ENCODE measurements around the gene CCDC106.

Gene CCDC106

DNA sequence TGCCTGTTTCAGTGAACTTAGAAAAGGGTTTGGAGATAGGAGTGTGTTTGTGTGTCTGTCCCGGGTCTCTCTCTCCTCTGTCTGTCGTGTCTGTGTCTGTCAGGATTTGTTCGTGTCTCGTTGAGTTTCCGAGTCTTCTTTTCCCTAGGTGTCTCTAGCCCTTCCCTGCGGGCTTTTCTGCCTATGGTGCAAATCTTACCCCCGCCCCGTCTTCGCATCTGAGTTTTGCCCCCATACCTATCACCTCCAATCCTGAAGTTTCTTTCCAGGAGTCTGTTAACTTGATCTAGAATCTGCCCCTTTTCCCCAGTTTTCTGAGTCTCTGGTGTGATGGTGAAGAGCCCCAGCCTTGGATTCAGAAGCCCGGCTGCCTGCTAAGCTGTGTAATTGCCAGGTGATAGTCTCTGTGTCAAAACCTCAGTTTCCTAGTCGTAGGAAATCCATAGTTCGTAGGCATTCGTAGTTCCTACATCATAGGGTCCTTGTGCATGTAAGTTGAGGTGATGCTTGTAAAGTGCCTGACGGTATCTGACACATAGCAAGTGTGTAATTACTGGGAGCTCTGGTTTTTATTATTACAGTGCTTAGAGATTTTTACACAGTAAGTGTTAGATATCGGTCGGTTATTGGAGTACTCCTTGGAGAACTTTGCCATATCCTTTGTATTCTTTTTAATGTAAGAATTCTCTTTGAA lies 27.8 kb downstream of the CCDC106 start:
- Histone ChIP-seq H3K4me1 (ENCODE audit: low read length) (peaks cover 27% of the 10 kb centered on the region), H3K27ac (ENCODE audit: low read length) (peak overlapping the region; percentile 87), H3K4me3 (ENCODE audit: low read length) (peak overlapping the region; percentile 75), H3K27me3 (replicated peaks; ENCODE audit: insufficient read depth, low read length) (no peaks in the 10 kb centered on the region), H4K20me1 (ENCODE audit: insufficient read depth, low read length) (peaks cover 6% of the 10 kb centered on the region), H3K9ac (ENCODE audit: low read length) (peak overlapping the region; percentile 85), H3K79me2 (ENCODE audit: low read length) (peaks cover 85% of the 10 kb centered on the region), H3K36me3 (replicated peaks; ENCODE audit: insufficient read depth, low read length) (peaks cover 5% of the 10 kb centered on the region; the same call in 1 of the 2 replicates), H3K9me3 (replicated peaks; ENCODE audit: insufficient read depth, low read length) (no peaks in the 10 kb centered on the region), H2AFZ (ENCODE audit: low read length) (no peak overlapping the region), H3F3A (ENCODE audit: insufficient read depth, low read length) (peaks cover 41% of the 10 kb centered on the region), H3K4me2 (ENCODE audit: low read depth, low read length) (peak overlapping the region; percentile 55), H3K9me2 (replicated peaks; ENCODE audit: insufficient read depth, low read length) (no peaks in the 10 kb centered on the region)
- DNase-seq, result peak; percentile 19
- TF ChIP-seq, protein P1, sequence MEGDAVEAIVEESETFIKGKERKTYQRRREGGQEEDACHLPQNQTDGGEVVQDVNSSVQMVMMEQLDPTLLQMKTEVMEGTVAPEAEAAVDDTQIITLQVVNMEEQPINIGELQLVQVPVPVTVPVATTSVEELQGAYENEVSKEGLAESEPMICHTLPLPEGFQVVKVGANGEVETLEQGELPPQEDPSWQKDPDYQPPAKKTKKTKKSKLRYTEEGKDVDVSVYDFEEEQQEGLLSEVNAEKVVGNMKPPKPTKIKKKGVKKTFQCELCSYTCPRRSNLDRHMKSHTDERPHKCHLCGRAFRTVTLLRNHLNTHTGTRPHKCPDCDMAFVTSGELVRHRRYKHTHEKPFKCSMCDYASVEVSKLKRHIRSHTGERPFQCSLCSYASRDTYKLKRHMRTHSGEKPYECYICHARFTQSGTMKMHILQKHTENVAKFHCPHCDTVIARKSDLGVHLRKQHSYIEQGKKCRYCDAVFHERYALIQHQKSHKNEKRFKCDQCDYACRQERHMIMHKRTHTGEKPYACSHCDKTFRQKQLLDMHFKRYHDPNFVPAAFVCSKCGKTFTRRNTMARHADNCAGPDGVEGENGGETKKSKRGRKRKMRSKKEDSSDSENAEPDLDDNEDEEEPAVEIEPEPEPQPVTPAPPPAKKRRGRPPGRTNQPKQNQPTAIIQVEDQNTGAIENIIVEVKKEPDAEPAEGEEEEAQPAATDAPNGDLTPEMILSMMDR (IDR thresholded peaks at IDR 0.05; ENCODE audit: low read length), result no peak

DNA sequence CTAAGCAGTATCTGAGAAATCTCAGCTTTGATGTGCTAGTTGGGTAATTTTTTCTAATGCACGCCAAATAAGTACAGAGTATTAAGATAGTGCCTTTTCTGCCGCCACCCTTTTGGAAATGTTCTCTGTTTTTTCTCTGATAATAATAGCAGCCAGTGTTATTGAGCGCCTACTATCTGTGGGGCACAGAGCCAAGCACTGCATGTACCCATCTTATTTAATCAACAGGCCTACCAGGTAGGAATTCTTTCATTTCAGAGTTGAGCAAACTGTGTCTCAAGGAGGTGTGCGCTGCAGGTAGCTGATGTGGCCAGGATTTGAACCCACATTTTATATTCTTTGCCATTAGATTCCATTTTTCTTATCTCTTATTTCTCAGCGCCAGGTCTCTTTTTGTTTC lies 28.4 kb downstream of the CCDC106 start:
- Histone ChIP-seq H2AFZ (ENCODE audit: low read length) (no peak overlapping the region), H4K20me1 (ENCODE audit: insufficient read depth, low read length) (peaks cover 2% of the 10 kb centered on the region; the same call in 1 of the 2 replicates), H3K4me2 (ENCODE audit: low read depth, low read length) (peak overlapping the region; percentile 55), H3K4me3 (ENCODE audit: low read length) (peak overlapping the region; percentile 75), H3K9me3 (replicated peaks; ENCODE audit: insufficient read depth, low read length) (no peaks in the 10 kb centered on the region), H3F3A (ENCODE audit: insufficient read depth, low read length) (peaks cover 41% of the 10 kb centered on the region), H3K9ac (ENCODE audit: low read length) (peak overlapping the region; percentile 85; the same call in 1 of the 2 replicates), H3K36me3 (replicated peaks; ENCODE audit: insufficient read depth, low read length) (peaks cover 5% of the 10 kb centered on the region; the same call in 1 of the 2 replicates), H3K27ac (ENCODE audit: low read length) (peak overlapping the region; percentile 87; the same call in 1 of the 2 replicates), H3K79me2 (ENCODE audit: low read length) (peaks cover 85% of the 10 kb centered on the region), H3K4me1 (ENCODE audit: low read length) (peaks cover 27% of the 10 kb centered on the region), H3K9me2 (replicated peaks; ENCODE audit: insufficient read depth, low read length) (no peaks in the 10 kb centered on the region), H3K27me3 (replicated peaks; ENCODE audit: insufficient read depth, low read length) (no peaks in the 10 kb centered on the region)
- no peak for TF ChIP-seq EZH2 (optimal IDR thresholded peaks at IDR 0.05; ENCODE audit: low read depth, low read length)
- no peak for TF ChIP-seq EZH2phosphoT487 (IDR thresholded peaks at IDR 0.05; ENCODE audit: low read length)
- TF ChIP-seq, protein P1 (IDR thresholded peaks at IDR 0.05; ENCODE audit: low read length), result no peak
- DNase-seq, result no peak

DNA sequence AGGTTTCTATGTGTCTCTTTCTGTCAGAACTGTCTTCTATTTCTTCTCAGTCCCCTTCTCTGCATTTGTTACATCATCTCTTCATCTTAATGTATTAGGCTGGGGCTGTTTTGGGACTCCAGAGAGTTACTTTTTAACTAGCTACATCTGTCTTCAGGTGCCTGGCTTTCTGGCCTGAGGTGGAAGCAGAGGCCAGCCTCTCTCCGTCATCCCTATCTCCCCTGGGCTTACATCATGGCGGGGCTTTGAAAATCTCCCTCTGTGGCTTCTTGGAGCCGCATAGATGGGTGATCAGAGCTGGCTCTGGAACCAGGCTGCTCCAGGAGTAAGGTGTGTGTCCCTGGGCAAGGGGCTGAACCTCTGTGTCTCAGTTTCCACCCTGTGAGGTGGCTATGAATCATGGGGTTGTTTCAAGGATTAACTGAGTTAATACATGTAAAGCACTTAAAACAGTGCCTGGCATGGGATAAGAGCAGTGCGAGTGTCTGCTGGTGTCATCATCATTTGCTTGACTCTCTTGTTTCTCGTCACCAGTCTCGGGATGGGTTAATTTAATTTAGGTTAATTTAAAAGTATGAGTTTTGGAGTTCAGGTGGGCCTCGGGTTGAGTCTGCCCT lies 29.0 kb downstream of the CCDC106 start:
- H4K20me1 ChIP-seq (ENCODE audit: insufficient read depth, low read length), result no peaks in the 10 kb centered on the region
- peak overlapping the region; percentile 55 for H3K4me2 ChIP-seq (ENCODE audit: low read depth, low read length)
- DNase-seq, result no peak
- peak overlapping the region; percentile 85; the same call in 1 of the 2 replicates for H3K9ac ChIP-seq (ENCODE audit: low read length)
- TF ChIP-seq EZH2phosphoT487 (IDR thresholded peaks at IDR 0.05; ENCODE audit: low read length) (no peak), EZH2 (optimal IDR thresholded peaks at IDR 0.05; ENCODE audit: low read depth, low read length) (no peak)
- TF ChIP-seq, protein P1 (IDR thresholded peaks at IDR 0.05; ENCODE audit: low read length), result no peak
- H3K79me2 ChIP-seq (ENCODE audit: low read length), result peaks cover 85% of the 10 kb centered on the region
- peaks cover 27% of the 10 kb centered on the region for H3K4me1 ChIP-seq (ENCODE audit: low read length)
- no peaks in the 10 kb centered on the region for H3K9me2 ChIP-seq (replicated peaks; ENCODE audit: insufficient read depth, low read length)
- no peaks in the 10 kb centered on the region for H3K27me3 ChIP-seq (replicated peaks; ENCODE audit: insufficient read depth, low read length)
- H2AFZ ChIP-seq (ENCODE audit: low read length), result no peak overlapping the region
- H3K36me3 ChIP-seq (replicated peaks; ENCODE audit: insufficient read depth, low read length), result peaks cover 8% of the 10 kb centered on the region; the same call in 1 of the 2 replicates
- H3K27ac ChIP-seq (ENCODE audit: low read length), result peak overlapping the region; percentile 87; the same call in 1 of the 2 replicates
- no peaks in the 10 kb centered on the region for H3K9me3 ChIP-seq (replicated peaks; ENCODE audit: insufficient read depth, low read length)
- peak overlapping the region; percentile 75 for H3K4me3 ChIP-seq (ENCODE audit: low read length)
- H3F3A ChIP-seq (ENCODE audit: insufficient read depth, low read length), result peaks cover 40% of the 10 kb centered on the region

Measured in MM.1S (cell line).